HAP-1 (cell line): ENCODE results near the gene HEG1.

Source experiments
- DNase-seq, 2 experiments: peaks; one replicate each; pipeline ENCODE4 v3.0.0-alpha.2; 2016 to 2020; ENCODE audit warnings: low spot score in 2 of 2
- H3K27me3 ChIP-seq: fragments of 250-450 bp; sonication (Bioruptor Pico); 2 replicates; pipeline ENCODE4 v1.5.1; 2020; ENCODE audit warnings: low read depth, mild to moderate bottlenecking, moderate library complexity
- H3K36me3 ChIP-seq: fragments of 250-450 bp; sonication (Bioruptor Pico); replicated peaks from 2 replicates; pipeline ENCODE4 v1.5.1; 2020; ENCODE audit warnings: mild to moderate bottlenecking
- H3K4me1 ChIP-seq: fragments of 250-450 bp; sonication (Bioruptor Pico); 2 replicates; pipeline ENCODE4 v1.5.1; 2020; ENCODE audit warnings: mild to moderate bottlenecking
- H3K4me3 ChIP-seq: fragments of 250-450 bp; sonication (Bioruptor Pico); 2 replicates; pipeline ENCODE4 v1.5.1; 2020; ENCODE audit warnings: mild to moderate bottlenecking, moderate library complexity
- H3K9me3 ChIP-seq: fragments of 250-450 bp; sonication (Bioruptor Pico); 2 replicates; pipeline ENCODE4 v1.5.1; 2020; ENCODE audit warnings: mild to moderate bottlenecking, moderate library complexity
- in situ Hi-C: fragments of 300-500 bp; cut with MboI; formaldehyde crosslinking; loops from 3 replicates; pipeline ENCODE4 v1.14.3; 2020; ENCODE audit warnings: low sequenced_read_pairs, inconsistent platforms, mixed read lengths

HEG1 gene

GRCh38 chr3:125061170-125061569 lies 5.4 kb upstream of the HEG1 start:
- in situ Hi-C loops, result no loop called here
- Histone ChIP-seq H3K4me1 (peaks cover 1% of the 10 kb centered on the region; the same call in 1 of the 2 replicates), H3K9me3 (no peaks in the 10 kb centered on the region), H3K36me3 (no peaks in the 10 kb centered on the region), H3K27me3 (no peaks in the 10 kb centered on the region), H3K4me3 (no peak overlapping the region)
- DNase-seq, result no peak

- in situ Hi-C loops, result no loop called here
- peaks cover 2% of the 10 kb centered on the region; the same call in 1 of the 2 replicates for H3K4me1 ChIP-seq
- DNase-seq, result no peak
- H3K9me3 ChIP-seq, result no peaks in the 10 kb centered on the region
- H3K36me3 ChIP-seq, result no peaks in the 10 kb centered on the region
- no peak overlapping the region for H3K4me3 ChIP-seq
- no peaks in the 10 kb centered on the region for H3K27me3 ChIP-seq
Measured at GRCh38 chr3:125059488-125060245, 3.9 kb upstream of the HEG1 start.

DNA sequence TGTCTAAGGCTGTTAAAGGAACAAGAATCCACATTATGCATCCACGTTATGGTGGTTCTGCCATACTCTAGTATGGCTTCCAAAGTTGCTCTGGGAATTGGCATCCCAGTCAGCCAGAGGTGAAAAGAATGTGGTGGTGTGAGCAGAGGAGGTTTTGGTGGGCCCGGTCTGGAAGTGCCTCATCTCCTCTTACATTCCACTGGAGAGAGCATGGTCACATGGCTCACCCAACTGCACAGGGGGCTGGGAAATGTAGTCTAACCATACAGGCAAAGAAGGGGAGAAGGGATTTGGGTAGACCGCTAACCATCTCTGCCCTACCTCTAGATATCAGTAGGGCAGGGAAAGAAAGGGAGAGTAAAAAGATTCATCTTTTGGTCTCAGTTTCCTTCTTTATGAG lies 3.2 kb upstream of the HEG1 start:
- in situ Hi-C loops, result no loop called here
- H3K27me3 ChIP-seq, result no peaks in the 10 kb centered on the region
- no peaks in the 10 kb centered on the region for H3K9me3 ChIP-seq
- no peaks in the 10 kb centered on the region for H3K36me3 ChIP-seq
- H3K4me1 ChIP-seq, result peaks cover 2% of the 10 kb centered on the region
- no peak overlapping the region for H3K4me3 ChIP-seq
- DNase-seq, result no peak

DNA sequence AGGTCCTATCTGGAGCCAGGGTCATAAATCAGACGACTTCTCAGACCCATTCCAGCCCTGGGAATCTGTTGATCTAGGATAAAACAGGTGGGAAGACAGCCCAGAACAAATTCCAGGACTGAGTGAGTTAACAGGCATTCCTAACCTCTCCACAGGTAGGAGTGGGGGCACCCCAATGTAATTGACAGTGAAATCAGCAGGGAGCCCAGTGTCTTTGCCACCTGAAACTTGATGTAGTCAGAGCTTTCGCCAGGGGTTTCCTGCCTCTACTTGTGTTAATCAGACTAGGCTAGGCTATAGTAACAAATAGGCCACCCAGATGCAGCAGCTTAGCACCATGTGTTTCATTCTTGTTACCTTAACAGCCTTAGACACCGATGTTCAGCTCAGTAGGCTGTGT lies 2.7 kb upstream of the HEG1 start:
- H3K4me3 ChIP-seq, result no peak overlapping the region
- no peaks in the 10 kb centered on the region for H3K27me3 ChIP-seq
- in situ Hi-C loops, result no loop called here
- no peaks in the 10 kb centered on the region for H3K9me3 ChIP-seq
- no peaks in the 10 kb centered on the region for H3K36me3 ChIP-seq
- DNase-seq, result no peak
- peaks cover 3% of the 10 kb centered on the region for H3K4me1 ChIP-seq

GRCh38 chr3:125057186-125057850 lies 1.5 kb upstream of the HEG1 start:
- in situ Hi-C loops, result no loop called here
- peaks cover 15% of the 10 kb centered on the region for H3K4me1 ChIP-seq

DNA sequence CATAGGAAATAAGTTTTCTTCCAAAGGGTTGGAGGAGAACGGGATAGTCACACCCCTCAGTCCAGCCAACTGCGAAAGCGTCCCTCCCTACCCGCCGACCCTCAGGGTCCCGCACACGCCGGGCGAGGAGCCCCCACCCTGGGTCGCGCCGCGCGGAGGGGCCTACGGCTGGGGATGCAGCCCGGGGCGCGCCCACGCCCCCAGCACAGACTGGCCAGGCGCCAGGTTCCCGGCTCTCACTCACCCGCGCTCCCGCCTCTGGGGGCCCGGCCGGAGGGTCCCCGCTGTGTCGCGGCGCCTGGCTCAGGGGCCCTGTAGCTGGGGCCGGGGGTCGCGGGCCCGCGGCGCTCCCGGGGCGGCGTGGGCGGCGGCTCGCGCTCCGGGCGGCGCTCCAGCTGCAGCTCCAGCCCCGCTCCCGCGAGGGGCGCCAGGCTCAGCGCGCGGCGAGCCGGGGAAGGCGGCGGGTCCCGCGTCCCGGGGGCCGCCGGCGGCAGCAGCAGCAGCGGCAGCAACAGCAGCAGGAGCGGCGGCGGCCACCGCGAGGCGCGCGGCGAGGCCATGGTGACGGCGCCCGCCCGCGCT lies 375 bp downstream of the HEG1 start:
- Histone ChIP-seq H3K36me3 (0 out of 2 replicates have a peak, but pooled peaks cover 4% of the 10 kb centered on the region), H3K4me3 (peak overlapping the region; percentile 46), H3K4me1 (peaks cover 26% of the 10 kb centered on the region), H3K27me3 (no peaks in the 10 kb centered on the region), H3K9me3 (no peaks in the 10 kb centered on the region)
- peak in 1 of 2 experiments; percentile 38 for DNase-seq
- in situ Hi-C loops, result no loop called here

More at GRCh38 chr3:125057186-125057850, 1.5 kb upstream of the HEG1 start:
- H3K36me3 ChIP-seq, result no peaks in the 10 kb centered on the region
- no peaks in the 10 kb centered on the region for H3K27me3 ChIP-seq
- H3K4me3 ChIP-seq, result no peak overlapping the region
- no peaks in the 10 kb centered on the region for H3K9me3 ChIP-seq
- no peak for DNase-seq

DNA sequence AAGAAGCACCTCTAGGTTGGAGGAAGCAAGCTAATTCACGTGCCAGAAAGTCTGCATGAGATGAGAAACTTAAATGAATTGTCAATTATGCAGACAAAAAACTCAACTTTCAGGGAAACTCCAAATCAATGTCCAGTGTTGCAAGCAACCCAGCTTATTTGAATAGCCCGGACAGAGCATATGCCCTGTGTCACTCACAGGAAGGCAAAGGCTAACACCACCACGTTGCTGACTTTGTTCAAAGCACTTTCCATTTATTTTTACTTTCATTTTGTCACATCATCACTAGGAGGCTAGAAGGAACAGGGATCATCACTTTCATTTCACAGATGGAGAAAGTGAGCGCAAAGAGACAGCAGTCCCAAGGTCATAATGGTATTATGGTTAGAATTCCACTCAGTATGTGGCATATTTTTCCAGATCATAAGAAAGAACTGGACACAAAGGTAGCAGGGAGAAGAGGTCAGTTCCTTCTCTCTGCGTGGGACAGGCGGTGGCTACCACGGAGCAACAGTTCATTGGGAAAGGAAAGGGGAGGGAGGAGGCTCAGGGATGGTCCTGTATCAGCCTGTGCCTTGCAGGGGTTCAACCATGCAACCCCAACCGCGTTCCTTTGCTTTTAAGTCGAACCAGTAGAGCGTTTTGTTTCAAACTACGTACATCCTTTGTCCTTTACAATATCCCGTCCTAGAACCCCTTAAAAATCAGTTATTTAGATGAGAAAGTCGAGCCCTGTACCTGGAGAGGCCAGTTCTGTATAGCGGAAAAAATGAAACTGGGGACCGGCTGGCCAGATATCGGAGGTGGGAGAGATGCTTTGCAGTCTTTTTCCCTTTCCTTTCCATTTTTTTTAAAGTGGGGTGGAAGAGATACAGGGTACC lies 1.1 kb downstream of the HEG1 start:
- Histone ChIP-seq H3K9me3 (no peaks in the 10 kb centered on the region), H3K4me3 (peak overlapping the region; percentile 46), H3K4me1 (peaks cover 26% of the 10 kb centered on the region), H3K27me3 (no peaks in the 10 kb centered on the region), H3K36me3 (0 out of 2 replicates have a peak, but pooled peaks cover 4% of the 10 kb centered on the region)
- in situ Hi-C loops, result no loop called here
- DNase-seq, result peak; percentile 27 to 48

GRCh38 chr3:125054062-125054448 lies 1.7 kb downstream of the HEG1 start:
- no peaks in the 10 kb centered on the region for H3K27me3 ChIP-seq
- no peak for DNase-seq
- H3K4me1 ChIP-seq, result peaks cover 26% of the 10 kb centered on the region
- H3K4me3 ChIP-seq, result peak overlapping the region; percentile 46
- in situ Hi-C loops, result no loop called here
- H3K9me3 ChIP-seq, result no peaks in the 10 kb centered on the region
- 0 out of 2 replicates have a peak, but pooled peaks cover 4% of the 10 kb centered on the region for H3K36me3 ChIP-seq

DNA sequence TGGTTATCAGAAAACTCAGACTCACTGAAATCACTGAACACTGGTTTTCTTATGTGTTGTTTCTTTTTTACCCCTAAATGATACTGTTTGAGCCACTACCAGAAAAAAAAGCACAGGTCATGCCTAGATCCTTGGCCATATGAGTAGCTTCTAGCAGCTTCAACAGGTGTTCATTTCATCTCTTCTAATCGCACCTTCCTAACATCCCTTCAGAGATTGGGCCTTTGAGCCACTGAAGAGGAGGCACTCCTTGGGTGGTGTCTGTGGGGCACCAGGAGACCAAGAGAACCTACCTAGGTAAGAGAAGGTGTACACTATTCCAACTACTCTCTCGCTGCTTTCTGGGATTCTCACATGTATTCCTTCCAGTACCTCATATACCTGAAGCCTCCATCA lies 2.5 kb downstream of the HEG1 start:
- Histone ChIP-seq H3K27me3 (no peaks in the 10 kb centered on the region), H3K4me1 (peaks cover 26% of the 10 kb centered on the region), H3K9me3 (no peaks in the 10 kb centered on the region), H3K36me3 (0 out of 2 replicates have a peak, but pooled peaks cover 4% of the 10 kb centered on the region), H3K4me3 (no peak overlapping the region; the same call in 1 of the 2 replicates)
- no peak for DNase-seq
- in situ Hi-C loops, result no loop called here

GRCh38 chr3:125052624-125053303 lies 3.0 kb downstream of the HEG1 start:
- H3K27me3 ChIP-seq, result no peaks in the 10 kb centered on the region
- DNase-seq, result peak; percentile 74 to 90
- H3K36me3 ChIP-seq, result 0 out of 2 replicates have a peak, but pooled peaks cover 4% of the 10 kb centered on the region
- peaks cover 26% of the 10 kb centered on the region for H3K4me1 ChIP-seq
- no peak overlapping the region; the same call in 1 of the 2 replicates for H3K4me3 ChIP-seq
- H3K9me3 ChIP-seq, result no peaks in the 10 kb centered on the region
- in situ Hi-C loops, result no loop called here

- Histone ChIP-seq H3K4me3 (no peak overlapping the region), H3K27me3 (no peaks in the 10 kb centered on the region)
- in situ Hi-C loops, result no loop called here
Measured at GRCh38 chr3:125051715-125052581, 3.8 kb downstream of the HEG1 start.

GRCh38 chr3:125051205-125051604 lies 4.6 kb downstream of the HEG1 start:
- H3K27me3 ChIP-seq, result no peaks in the 10 kb centered on the region
- H3K4me1 ChIP-seq, result peaks cover 26% of the 10 kb centered on the region
- no peak for DNase-seq
- H3K36me3 ChIP-seq, result 0 out of 2 replicates have a peak, but pooled peaks cover 4% of the 10 kb centered on the region
- no peaks in the 10 kb centered on the region for H3K9me3 ChIP-seq
- in situ Hi-C loops, result no loop called here
- no peak overlapping the region for H3K4me3 ChIP-seq

More at GRCh38 chr3:125051715-125052581, 3.8 kb downstream of the HEG1 start:
- DNase-seq, result peak; percentile 28 to 54
- Histone ChIP-seq H3K9me3 (no peaks in the 10 kb centered on the region), H3K4me1 (peaks cover 26% of the 10 kb centered on the region), H3K36me3 (0 out of 2 replicates have a peak, but pooled peaks cover 4% of the 10 kb centered on the region)
